Neuronal stem cell (in vitro differentiated cells): Measurements from ENCODE around the gene GABRA1.
A peak's percentile ranks its signal among the peaks of the same experiment; 100 is the strongest.

Source experiments
- DNase-seq: peaks from one replicate; pipeline ENCODE4 v3.0.0-alpha.2; 2013; ENCODE audit warnings: low spot score
- H2AFZ ChIP-seq: one replicate; pipeline ENCODE4 v1.6.1; 2013; ENCODE audit warnings: mild to moderate bottlenecking, low read length, inconsistent platforms
- H2AK5ac ChIP-seq: 2 replicates; pipeline ENCODE4 v1.6.1; 2013; ENCODE audit warnings: low read depth, mild to moderate bottlenecking, inconsistent platforms, low read length, moderate library complexity, mixed read lengths
- H2BK120ac ChIP-seq: 2 replicates; pipeline ENCODE4 v1.6.1; 2013; ENCODE audit warnings: low read depth, mild to moderate bottlenecking, inconsistent platforms, low read length, moderate library complexity, mixed read lengths
- H2BK12ac ChIP-seq: one replicate; pipeline ENCODE4 v1.6.1; 2013; ENCODE audit warnings: low read length, inconsistent platforms
- H2BK15ac ChIP-seq: 2 replicates; pipeline ENCODE4 v1.6.1; 2013; ENCODE audit warnings: mild to moderate bottlenecking, low read length, inconsistent platforms, mixed read lengths
- H2BK5ac ChIP-seq: one replicate; pipeline ENCODE4 v1.6.1; 2013; ENCODE audit warnings: inconsistent platforms, mild to moderate bottlenecking, low read length, moderate library complexity
- H3K14ac ChIP-seq: one replicate; pipeline ENCODE4 v1.6.1; 2013; ENCODE audit warnings: low read length, inconsistent platforms
- H3K18ac ChIP-seq: 2 replicates; pipeline ENCODE4 v1.6.1; 2013; ENCODE audit warnings: low read length, inconsistent platforms
- H3K23ac ChIP-seq: 2 replicates; pipeline ENCODE4 v1.6.1; 2013; ENCODE audit warnings: low read depth, mild to moderate bottlenecking, mixed read lengths, low read length, inconsistent platforms; ENCODE audit not compliant: poor library complexity
- H3K27ac ChIP-seq: replicated peaks from 3 replicates; pipeline ENCODE4 v1.5.1; 2013; ENCODE audit warnings: low read length, inconsistent platforms
- H3K27me3 ChIP-seq, 3 experiments: 2 replicates each; pipeline ENCODE4 v1.6.1; 2013; ENCODE audit warnings: low read length in 3 of 3, mild to moderate bottlenecking in 2 of 3, inconsistent platforms in 1 of 3, low read depth in 1 of 3, mixed read lengths in 1 of 3, moderate library complexity in 1 of 3; ENCODE audit not compliant: control insufficient read depth in 3 of 3, insufficient read depth in 3 of 3
- H3K36me3 ChIP-seq, 2 donors: replicated peaks in 1 of 2; 2 replicates each; pipeline ENCODE4 v1.6.1; 2013; ENCODE audit warnings: low read length in 2 of 2; ENCODE audit not compliant: control insufficient read depth in 2 of 2, insufficient read depth in 2 of 2
- H3K4ac ChIP-seq: 2 replicates; pipeline ENCODE4 v1.6.1; 2013; ENCODE audit warnings: inconsistent platforms, mild to moderate bottlenecking, low read length, moderate library complexity
- H3K4me1 ChIP-seq, 2 donors: 1 replicate in 1 of 2; 2 replicates in 1 of 2; pipeline ENCODE4 v1.6.1; 2013; ENCODE audit warnings: low read length in 2 of 2, low read depth in 1 of 2; ENCODE audit not compliant: control insufficient read depth in 2 of 2, insufficient read depth in 1 of 2
- H3K4me2 ChIP-seq: one replicate; pipeline ENCODE4 v1.6.1; 2013; ENCODE audit warnings: mild to moderate bottlenecking, low read length, inconsistent platforms; ENCODE audit not compliant: insufficient read depth, poor library complexity, severe bottlenecking
- H3K4me3 ChIP-seq, 2 donors: 2 replicates each; pipeline ENCODE4 v1.5.1; 2013; ENCODE audit warnings: low read length in 2 of 2, mild to moderate bottlenecking in 2 of 2, inconsistent platforms in 1 of 2, moderate library complexity in 1 of 2
- H3K79me1 ChIP-seq: one replicate; pipeline ENCODE4 v1.6.1; 2013; ENCODE audit warnings: low read depth, mild to moderate bottlenecking, inconsistent platforms, low read length, moderate library complexity
- H3K9ac ChIP-seq: one replicate; pipeline ENCODE4 v1.6.1; 2013; ENCODE audit warnings: mild to moderate bottlenecking, low read depth, low read length, inconsistent platforms; ENCODE audit not compliant: poor library complexity
- H3K9me3 ChIP-seq, 2 donors: replicated peaks in 1 of 2; 2 replicates each; pipeline versions ENCODE3 to v1.6.1; 2013; ENCODE audit warnings: low read length in 2 of 2, mild to moderate bottlenecking in 2 of 2, inconsistent platforms in 1 of 2, low read depth in 1 of 2, mixed read lengths in 1 of 2, moderate library complexity in 1 of 2; ENCODE audit not compliant: control insufficient read depth in 2 of 2, insufficient read depth in 1 of 2
- H4K8ac ChIP-seq: one replicate; pipeline ENCODE4 v1.6.1; 2013; ENCODE audit warnings: low read depth, mild to moderate bottlenecking, inconsistent platforms, low read length, moderate library complexity
- H4K91ac ChIP-seq: one replicate; pipeline ENCODE4 v1.6.1; 2013; ENCODE audit warnings: low read length, low read depth, mild to moderate bottlenecking, inconsistent platforms; ENCODE audit not compliant: poor library complexity
- WGBS, 2 donors: extraction: QIAGEN DNeasy Blood & Tissue Kit; methylation state at CpG; one replicate each; pipeline ENCODE4 v1.1.7; 2013; ENCODE audit warnings: missing lambda C conversion rate in 2 of 2, mixed read lengths in 1 of 2; ENCODE audit not compliant: insufficient read length in 2 of 2, insufficient replicate concordance in 1 of 2; ENCODE audit errors: extremely low coverage in 2 of 2; 5-methylcytosine and 5-hydroxymethylcytosine counted together

The GABRA1 gene

DNA sequence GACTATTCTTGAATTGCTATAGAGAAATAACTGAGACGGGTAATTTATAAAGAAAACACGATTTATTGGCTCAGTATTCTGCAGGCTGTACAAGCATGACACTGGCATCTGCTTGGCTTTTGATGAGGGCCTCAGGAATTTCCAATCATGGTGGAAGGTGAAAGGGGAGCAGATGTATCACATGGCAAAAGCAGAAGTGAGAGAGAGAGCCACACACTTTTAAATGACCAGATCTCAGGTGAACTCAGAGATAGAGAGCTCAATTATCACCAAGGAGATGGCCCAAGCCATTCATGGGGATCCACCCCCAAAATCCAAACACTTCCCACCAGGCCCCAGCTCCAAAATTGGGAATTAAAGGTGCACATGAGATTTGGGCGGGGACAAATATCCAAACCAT lies 15.3 kb downstream of the GABRA1 start:
- Histone ChIP-seq H2AK5ac (no peak overlapping the region), H4K91ac (no peak overlapping the region), H3K27me3 (no peaks in the 10 kb centered on the region), H2BK12ac (no peak overlapping the region), H3K27ac (no peak overlapping the region), H3K4me3 (no peak overlapping the region), H3K18ac (no peak overlapping the region), H3K79me1 (no peaks in the 10 kb centered on the region), H2BK5ac (no peak overlapping the region), H3K9ac (no peak overlapping the region), H3K4me2 (no peak overlapping the region), H4K8ac (no peak overlapping the region), H2BK15ac (no peak overlapping the region), H3K4me1 (no peaks in the 10 kb centered on the region), H2AFZ (no peak overlapping the region), H3K14ac (no peak overlapping the region), H3K36me3 (no peaks in the 10 kb centered on the region), H3K9me3 (no peaks in the 10 kb centered on the region), H3K4ac (no peak overlapping the region), H3K23ac (no peak overlapping the region), H2BK120ac (no peak overlapping the region)
- WGBS, 2 donors: no CpG with 5 or more reads among the region's 3 CpGs
- DNase-seq: no peak

DNA sequence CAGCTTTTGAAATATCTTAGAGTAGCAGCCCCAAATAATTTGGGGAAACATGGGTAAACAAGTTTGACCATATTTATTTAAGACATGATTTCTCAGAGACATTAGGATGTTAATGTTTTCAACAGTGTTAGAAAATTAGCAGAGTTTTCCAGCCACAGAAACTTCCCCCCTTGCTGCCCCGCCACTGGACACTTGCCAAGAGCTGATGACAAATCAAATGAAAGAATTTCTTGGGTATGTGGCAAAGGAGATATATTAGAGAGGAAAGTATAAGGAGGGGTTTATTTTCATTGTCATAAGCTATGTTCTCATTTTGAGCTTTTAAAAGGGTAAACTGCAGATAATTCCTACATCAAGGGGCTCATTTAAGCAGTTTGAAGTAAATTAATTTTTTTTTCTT lies 15.9 kb downstream of the GABRA1 start:
- Histone ChIP-seq H3K4me2 (no peak overlapping the region), H3K14ac (no peak overlapping the region), H3K4me3 (no peak overlapping the region), H3K9me3 (no peaks in the 10 kb centered on the region), H4K91ac (no peak overlapping the region), H3K9ac (no peak overlapping the region), H2BK120ac (no peak overlapping the region), H3K18ac (no peak overlapping the region), H4K8ac (no peak overlapping the region), H3K4me1 (no peaks in the 10 kb centered on the region), H3K27ac (no peak overlapping the region), H2BK15ac (no peak overlapping the region), H2AFZ (no peak overlapping the region), H3K4ac (no peak overlapping the region), H3K23ac (no peak overlapping the region), H2BK5ac (no peak overlapping the region), H2AK5ac (no peak overlapping the region), H3K36me3 (no peaks in the 10 kb centered on the region), H2BK12ac (no peak overlapping the region), H3K27me3 (no peaks in the 10 kb centered on the region), H3K79me1 (no peaks in the 10 kb centered on the region)
- no CpG with 5 or more reads among the region's 1 CpG for WGBS, 2 donors
- no peak for DNase-seq

DNA sequence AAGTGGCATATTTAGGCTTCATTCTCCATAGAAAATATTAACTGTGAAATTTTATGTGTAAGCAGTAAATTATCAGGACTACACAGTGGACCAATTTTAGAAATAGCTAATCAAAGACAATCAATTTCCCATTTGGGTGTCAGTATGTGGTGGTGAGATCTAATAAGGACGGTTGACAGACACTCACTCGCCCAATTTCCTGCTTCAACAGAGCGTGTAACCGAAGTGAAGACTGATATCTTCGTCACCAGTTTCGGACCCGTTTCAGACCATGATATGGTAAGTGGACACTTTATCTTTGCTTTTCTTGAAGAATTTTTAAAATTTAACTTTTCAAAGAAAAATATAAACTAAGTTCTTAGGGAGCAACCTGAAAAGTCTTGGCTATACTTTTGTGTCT lies 17.6 kb downstream of the GABRA1 start:
- WGBS, 2 donors: no CpG with 5 or more reads among the region's 7 CpGs
- Histone ChIP-seq H3K23ac (no peak overlapping the region), H3K4me1 (no peaks in the 10 kb centered on the region), H3K27me3 (no peaks in the 10 kb centered on the region), H2BK15ac (no peak overlapping the region), H4K91ac (no peak overlapping the region), H3K4me3 (no peak overlapping the region), H3K18ac (no peak overlapping the region), H3K4me2 (no peak overlapping the region), H2BK5ac (no peak overlapping the region), H3K36me3 (no peaks in the 10 kb centered on the region), H4K8ac (no peak overlapping the region), H3K9ac (no peak overlapping the region), H3K9me3 (no peaks in the 10 kb centered on the region), H2AK5ac (no peak overlapping the region), H2BK120ac (no peak overlapping the region), H3K27ac (no peak overlapping the region), H2BK12ac (no peak overlapping the region), H2AFZ (no peak overlapping the region), H3K79me1 (no peaks in the 10 kb centered on the region), H3K14ac (no peak overlapping the region), H3K4ac (no peak overlapping the region)
- DNase-seq: no peak

DNA sequence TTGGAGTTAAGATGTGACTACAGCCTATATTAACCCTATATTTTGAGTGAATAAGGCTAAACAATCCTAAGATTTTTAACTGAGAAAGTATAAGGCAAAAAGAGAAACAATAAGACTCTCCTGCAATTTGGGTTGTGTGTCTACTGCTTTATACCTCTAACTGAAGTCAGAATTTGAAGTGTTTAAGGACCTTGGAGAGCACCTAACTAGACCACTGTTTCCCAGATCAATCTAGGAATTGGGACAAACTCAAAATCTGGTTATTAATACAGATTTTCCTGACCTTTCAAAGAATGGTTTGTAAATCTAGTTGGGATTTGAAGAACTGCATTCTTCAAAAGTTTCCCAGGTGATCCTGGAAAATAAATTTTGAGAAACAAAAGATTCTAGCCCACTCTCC lies 42.1 kb downstream of the GABRA1 start:
- no peak overlapping the region for H3K14ac ChIP-seq
- no peak overlapping the region for H3K4me3 ChIP-seq
- H4K8ac ChIP-seq: no peak overlapping the region
- H3K4me1 ChIP-seq: no peaks in the 10 kb centered on the region
- no peak overlapping the region for H2BK5ac ChIP-seq
- no peak overlapping the region for H2BK12ac ChIP-seq
- H2AFZ ChIP-seq: no peak overlapping the region
- no peak overlapping the region for H2AK5ac ChIP-seq
- H2BK120ac ChIP-seq: no peak overlapping the region
- peak; percentile 20 for DNase-seq
- H3K9ac ChIP-seq: no peak overlapping the region
- no peak overlapping the region for H3K4me2 ChIP-seq
- no peaks in the 10 kb centered on the region for H3K36me3 ChIP-seq
- no peak overlapping the region for H3K27ac ChIP-seq
- no peaks in the 10 kb centered on the region for H3K79me1 ChIP-seq
- no peak overlapping the region for H3K23ac ChIP-seq
- H3K9me3 ChIP-seq: no peaks in the 10 kb centered on the region
- H4K91ac ChIP-seq: no peak overlapping the region
- no peak overlapping the region for H2BK15ac ChIP-seq
- no peak overlapping the region for H3K4ac ChIP-seq
- no peak overlapping the region for H3K18ac ChIP-seq
- no peaks in the 10 kb centered on the region for H3K27me3 ChIP-seq
